K562 (cell line): ENCODE results near the gene GNAI1. TPM values are rescaled to one million over a fixed set of nuclear protein-coding genes. Genes with fewer than 3 reads are reported as not detected.

Source experiments
- ATAC-seq: fragments of 200-7000 bp; cut with Tn5 transposase; 3 replicates; pipeline ENCODE4 v1.9.1; 2020; ENCODE audit warnings: moderate library complexity
- BruUV-seq: library from RNA; stranded (reverse); fragments of 400-500 nt; replicated peaks from 2 replicates; lab custom pipeline; 2021; lab: Mats Ljungman, UMichigan
- CTCF ChIA-PET: fragments of 300-600 bp; formaldehyde crosslinking; extraction: SDS; loops from one replicate; lab custom pipeline; 2021; ENCODE audit warnings: low intra/inter-chr PET ratio; lab: Yijun Ruan, JAX
- POLR2A ChIA-PET: fragments of 300-600, 350-650 bp; sonication (Branson Sonifier 250); formaldehyde crosslinking; extraction: SDS; loops from one replicate; lab custom pipeline; 2021; ENCODE audit warnings: antibody characterized with exemption, inconsistent platforms; lab: Yijun Ruan, JAX
- DNase-seq, 4 experiments: peaks; one replicate each; pipeline versions ENCODE4 v3.0.0 to v3.0.0-alpha.2; 2011 to 2018; ENCODE audit warnings: low spot score in 3 of 4, mixed read lengths in 3 of 4; ENCODE audit errors: extremely low read depth in 1 of 4
- FAIRE-seq: peaks from 2 replicates; lab custom pipeline; 2011; peaks lifted over from hg19 to GRCh38; lab: Jason Lieb, UNC
- H2AFZ ChIP-seq: 2 replicates; pipeline ENCODE4 v1.6.0; 2011; ENCODE audit warnings: low read depth, low read length, control low read depth, inconsistent platforms
- H3K27ac ChIP-seq: fragments of 200-600 bp; 3 replicates; pipeline ENCODE4 v1.8.0; 2011; ENCODE audit warnings: low read depth, mild to moderate bottlenecking, control low read depth, inconsistent platforms, low read length, moderate library complexity, mixed read lengths; ENCODE audit errors: extremely low read depth
- H3K27me3 ChIP-seq, 2 experiments: fragments of 300-600 bp in 1 of 2; 2 replicates in 1 of 2; 3 replicates in 1 of 2; pipeline versions ENCODE4 v1.6.0 to v1.8.0; 2011; ENCODE audit warnings: inconsistent platforms in 2 of 2, low read length in 2 of 2, mild to moderate bottlenecking in 1 of 2, mixed read lengths in 1 of 2, moderate library complexity in 1 of 2; ENCODE audit not compliant: control insufficient read depth in 2 of 2, insufficient read depth in 2 of 2
- H3K36me3 ChIP-seq: fragments of 300-600 bp; 3 replicates; pipeline ENCODE4 v1.8.0; 2011; ENCODE audit warnings: mild to moderate bottlenecking, low read length, inconsistent platforms; ENCODE audit not compliant: control insufficient read depth, insufficient read depth
- H3K4me1 ChIP-seq, 2 experiments: fragments of 200-600 bp in 1 of 2; replicated peaks in 1 of 2; 2 replicates in 1 of 2; 3 replicates in 1 of 2; pipeline versions ENCODE4 v1.5.1 to v1.8.0; 2011; ENCODE audit warnings: inconsistent platforms in 2 of 2, low read length in 2 of 2, mild to moderate bottlenecking in 1 of 2, mixed read lengths in 1 of 2, moderate library complexity in 1 of 2; ENCODE audit not compliant: control insufficient read depth in 2 of 2, insufficient read depth in 2 of 2
- H3K4me2 ChIP-seq: 2 replicates; pipeline ENCODE4 v1.6.1; 2011; ENCODE audit warnings: low read length, control low read depth, inconsistent platforms, mixed read lengths; ENCODE audit not compliant: insufficient read depth
- H3K4me3 ChIP-seq: fragments of 200-600 bp; sonication (generic), shearing (Covaris generic); 2 replicates; pipeline ENCODE4 v1.5.1; 2016; ENCODE audit warnings: control low read depth, inconsistent platforms
- H3K79me2 ChIP-seq: fragments of 200-600 bp; 3 replicates; pipeline ENCODE4 v1.8.0; 2011; ENCODE audit warnings: low read length, inconsistent platforms; ENCODE audit not compliant: control insufficient read depth, insufficient read depth
- H3K9ac ChIP-seq, 2 experiments: 2 replicates each; pipeline versions ENCODE4 v1.6.0 to v1.6.1; 2011; ENCODE audit warnings: low read depth in 2 of 2, low read length in 2 of 2, control low read depth in 1 of 2, inconsistent platforms in 1 of 2, mild to moderate bottlenecking in 1 of 2, mixed read lengths in 1 of 2; ENCODE audit not compliant: insufficient read depth in 1 of 2
- H3K9me1 ChIP-seq: one replicate; pipeline ENCODE4 v1.6.0; 2011; ENCODE audit warnings: inconsistent platforms, mild to moderate bottlenecking, low read length, moderate library complexity; ENCODE audit not compliant: control insufficient read depth, insufficient read depth
- H3K9me3 ChIP-seq: replicated peaks from 2 replicates; pipeline ENCODE4 v1.5.1; 2011; ENCODE audit warnings: low read depth, low read length, inconsistent platforms; ENCODE audit not compliant: control insufficient read depth, insufficient read depth
- H4K20me1 ChIP-seq: replicated peaks from 2 replicates; pipeline ENCODE4 v1.6.1; 2011; ENCODE audit warnings: low read length, inconsistent platforms, mixed read lengths; ENCODE audit not compliant: control insufficient read depth, insufficient read depth
- CBX5 ChIP-seq: IDR thresholded peaks from 2 replicates; pipeline ENCODE4 v1.6.1; 2014; ENCODE audit warnings: low read depth, borderline replicate concordance
- CHD2 ChIP-seq: IDR thresholded peaks from 2 replicates; pipeline ENCODE4 v1.6.1; 2011; ENCODE audit warnings: low read depth, low read length
- GABPB1 ChIP-seq: sonication (generic); formaldehyde crosslinking; IDR thresholded peaks from 2 replicates; pipeline ENCODE4 v1.8.0; 2022; ENCODE audit warnings: mild to moderate bottlenecking, missing genetic modification reagents
- HDAC1 ChIP-seq, 2 experiments: fragments of 450-650 bp; IDR thresholded peaks; 2 replicates each; pipeline ENCODE4 v1.6.1; 2016 to 2017; ENCODE audit warnings: inconsistent platforms in 1 of 2, mild to moderate bottlenecking in 1 of 2, moderate library complexity in 1 of 2
- HDAC6 ChIP-seq: IDR thresholded peaks from 2 replicates; pipeline ENCODE4 v1.6.1; 2012; ENCODE audit warnings: low read depth, mild to moderate bottlenecking, control low read depth, inconsistent platforms, low read length, moderate library complexity
- MBD2 ChIP-seq: sonication (generic); IDR thresholded peaks from 2 replicates; pipeline ENCODE4 v1.6.1; 2016; ENCODE audit warnings: low read depth, borderline replicate concordance
- MTA1 ChIP-seq: fragments of 450-650 bp; IDR thresholded peaks from 2 replicates; pipeline ENCODE4 v1.6.1; 2017; ENCODE audit warnings: borderline replicate concordance
- NR4A1 ChIP-seq, 2 experiments: fragments of 250-450 bp in 1 of 2; fragments of 450-650 bp in 1 of 2; sonication (Bioruptor Pico) in 1 of 2; IDR thresholded peaks; 2 replicates each; pipeline versions ENCODE4 v1.4.0 to v1.6.1; 2016 to 2020; ENCODE audit warnings: mild to moderate bottlenecking in 2 of 2, missing compliant biosample characterization in 1 of 2, missing genetic modification characterization in 1 of 2, moderate library complexity in 1 of 2
- ZBTB8A ChIP-seq: fragments of 450-650 bp; IDR thresholded peaks from 2 replicates; pipeline ENCODE4 v1.6.1; 2018; ENCODE audit warnings: mild to moderate bottlenecking, moderate library complexity; ENCODE audit not compliant: partially characterized antibody
- ZNF318 ChIP-seq, 2 experiments: fragments of 450-650 bp; IDR thresholded peaks; 2 replicates each; pipeline ENCODE4 v1.6.1; 2016; ENCODE audit warnings: mild to moderate bottlenecking in 2 of 2, borderline replicate concordance in 1 of 2, low read depth in 1 of 2, moderate library complexity in 1 of 2
- WGBS: fragments of 100-300 bp; shearing (Covaris generic); methylation state at CpG from one replicate; pipeline ENCODE4 v1.1.6; 2016; ENCODE audit warnings: low coverage, mixed read lengths; ENCODE audit not compliant: insufficient coverage; ENCODE audit errors: missing lambda C conversion rate; 5-methylcytosine and 5-hydroxymethylcytosine counted together
- in situ Hi-C: fragments of 300-500 bp; cut with MboI; formaldehyde crosslinking; loops from 4 replicates; pipeline ENCODE4 v1.15.0; 2018; ENCODE audit warnings: inconsistent platforms, mixed read lengths
- intact Hi-C: fragments of 100-400 bp; cut with micrococcal nuclease; formaldehyde crosslinking; loops from 2 replicates; pipeline ENCODE4 v1.14.2; 2022
- polyA plus RNA-seq, 8 experiments: library from polyadenylated mRNA; depleted of rRNA in 4 of 8; stranded (reverse) in 5 of 8; unstranded in 3 of 8; fragments of >200 nt; fragmentation: Nextera tagmentation in 2 of 8; fragmentation: Illumina TruSeq in 1 of 8; extraction: Ambion mirVana in 2 of 8; extraction: Trizol in 1 of 8; gene quantifications; 2 replicates each; pipeline versions ENCODE4 v1.2.1 to v1.2.3, GENCODE V29; 2011 to 2014; ENCODE audit warnings: inconsistent platforms in 1 of 8, missing spikeins in 1 of 8
- total RNA-seq, 7 experiments: library from RNA; depleted of rRNA in 6 of 7; stranded (reverse); fragments of >200 nt in 6 of 7; fragmentation: Illumina TruSeq in 2 of 7; extraction: Trizol in 2 of 7; gene quantifications; 2 replicates each; pipeline versions ENCODE4 v1.2.1 to v1.2.3, GENCODE V29; 2011 to 2021; ENCODE audit warnings: low replicate concordance in 1 of 7
- TF ChIP-seq, protein P1 (sequence below): fragments of 450-650 bp; formaldehyde crosslinking; IDR thresholded peaks from 2 replicates; pipeline ENCODE4 v1.4.0; 2020; ENCODE audit warnings: mild to moderate bottlenecking, mixed read lengths

Gene GNAI1
- total and polyA plus RNA-seq, 9 of the 15 experiments (the other 6 are each of a cell fraction or from before 2014, with no cell fraction given) = 0.03 to 0.13 (median 0.08) TPM; not detected in 6

DNA sequence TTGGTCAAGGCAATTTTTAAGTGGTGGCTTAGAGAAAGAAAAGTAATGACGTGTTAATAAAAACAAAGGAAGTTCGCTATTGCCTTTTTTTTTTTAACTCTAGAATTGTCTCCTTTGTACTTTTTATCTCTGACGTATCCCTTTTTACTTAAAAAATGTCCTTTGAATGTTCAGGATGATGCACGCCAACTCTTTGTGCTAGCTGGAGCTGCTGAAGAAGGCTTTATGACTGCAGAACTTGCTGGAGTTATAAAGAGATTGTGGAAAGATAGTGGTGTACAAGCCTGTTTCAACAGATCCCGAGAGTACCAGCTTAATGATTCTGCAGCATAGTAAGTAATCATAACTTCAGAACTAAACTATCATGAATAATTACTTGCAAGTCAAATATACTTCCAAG is 64.4 kb downstream of the GNAI1 start:
- H3K9me1 ChIP-seq = no peaks in the 10 kb centered on the region
- H3K9ac ChIP-seq = no peak overlapping the region
- FAIRE-seq (no peak), DNase-seq (no peak), ATAC-seq (no peak)
- no peaks in the 10 kb centered on the region for H3K4me1 ChIP-seq
- intact Hi-C loops (no loop called here), in situ Hi-C loops (no loop called here)
- H3K4me2 ChIP-seq = no peak overlapping the region
- H4K20me1 ChIP-seq = no peaks in the 10 kb centered on the region
- WGBS = 0% methylated on average over 5 of the region's 5 CpGs
- no peaks in the 10 kb centered on the region for H3K27me3 ChIP-seq
- ChIA-PET POLR2A (no interaction called here), CTCF (no interaction called here)
- no peak overlapping the region for H3K27ac ChIP-seq
- no TSS peak for BruUV-seq
- H3K36me3 ChIP-seq = no peaks in the 10 kb centered on the region
- H3K79me2 ChIP-seq = no peaks in the 10 kb centered on the region
- no peak overlapping the region for H2AFZ ChIP-seq
- no peaks in the 10 kb centered on the region for H3K9me3 ChIP-seq
- H3K4me3 ChIP-seq = no peak overlapping the region
- TF ChIP-seq GABPB1 (CRISPR knock-in tag) (no peak), ZBTB8A (no peak), MTA1 (no peak), NR4A1 (CRISPR knock-in tag; IDR thresholded peaks at IDR 0.05) (no peak), NR4A1 (tag; IDR thresholded peaks at IDR 0.05) (no peak), HDAC1 (IDR thresholded peaks at IDR 0.05) (no peak), CBX5 (no peak), ZNF318 (IDR thresholded peaks at IDR 0.05; ENCODE audit: borderline replicate concordance in 1 of 2, low read depth in 1 of 2) (no peak), CHD2 (no peak), HDAC6 (no peak), MBD2 (no peak)
- TF ChIP-seq, protein P1, sequence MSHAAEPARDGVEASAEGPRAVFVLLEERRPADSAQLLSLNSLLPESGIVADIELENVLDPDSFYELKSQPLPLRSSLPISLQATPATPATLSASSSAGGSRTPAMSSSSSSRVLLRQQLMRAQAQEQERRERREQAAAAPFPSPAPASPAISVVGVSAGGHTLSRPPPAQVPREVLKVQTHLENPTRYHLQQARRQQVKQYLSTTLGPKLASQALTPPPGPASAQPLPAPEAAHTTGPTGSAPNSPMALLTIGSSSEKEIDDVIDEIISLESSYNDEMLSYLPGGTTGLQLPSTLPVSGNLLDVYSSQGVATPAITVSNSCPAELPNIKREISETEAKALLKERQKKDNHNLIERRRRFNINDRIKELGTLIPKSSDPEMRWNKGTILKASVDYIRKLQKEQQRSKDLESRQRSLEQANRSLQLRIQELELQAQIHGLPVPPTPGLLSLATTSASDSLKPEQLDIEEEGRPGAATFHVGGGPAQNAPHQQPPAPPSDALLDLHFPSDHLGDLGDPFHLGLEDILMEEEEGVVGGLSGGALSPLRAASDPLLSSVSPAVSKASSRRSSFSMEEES (CRISPR knock-in tag) = no peak
